GM13976 (cell line): ENCODE data around the gene CARD9.

Experiments used
- DNase-seq: peaks from one replicate; pipeline ENCODE4 v3.0.0; 2012; ENCODE audit warnings: low spot score
- CTCF ChIP-seq: IDR thresholded peaks from 2 replicates; pipeline ENCODE4 v1.5.1; 2012; ENCODE audit warnings: borderline replicate concordance, mild to moderate bottlenecking; ENCODE audit not compliant: insufficient read depth; ENCODE audit errors: extremely low read depth, missing control alignments, control extremely low read depth
- in situ Hi-C: fragments of 300-500 bp; cut with MboI; formaldehyde crosslinking; loops from one replicate; pipeline ENCODE4 v1.12.0; 2022; ENCODE audit warnings: low sequenced_read_pairs, mixed read lengths, inconsistent platforms; ENCODE audit not compliant: unreplicated experiment

CARD9 gene

DNA sequence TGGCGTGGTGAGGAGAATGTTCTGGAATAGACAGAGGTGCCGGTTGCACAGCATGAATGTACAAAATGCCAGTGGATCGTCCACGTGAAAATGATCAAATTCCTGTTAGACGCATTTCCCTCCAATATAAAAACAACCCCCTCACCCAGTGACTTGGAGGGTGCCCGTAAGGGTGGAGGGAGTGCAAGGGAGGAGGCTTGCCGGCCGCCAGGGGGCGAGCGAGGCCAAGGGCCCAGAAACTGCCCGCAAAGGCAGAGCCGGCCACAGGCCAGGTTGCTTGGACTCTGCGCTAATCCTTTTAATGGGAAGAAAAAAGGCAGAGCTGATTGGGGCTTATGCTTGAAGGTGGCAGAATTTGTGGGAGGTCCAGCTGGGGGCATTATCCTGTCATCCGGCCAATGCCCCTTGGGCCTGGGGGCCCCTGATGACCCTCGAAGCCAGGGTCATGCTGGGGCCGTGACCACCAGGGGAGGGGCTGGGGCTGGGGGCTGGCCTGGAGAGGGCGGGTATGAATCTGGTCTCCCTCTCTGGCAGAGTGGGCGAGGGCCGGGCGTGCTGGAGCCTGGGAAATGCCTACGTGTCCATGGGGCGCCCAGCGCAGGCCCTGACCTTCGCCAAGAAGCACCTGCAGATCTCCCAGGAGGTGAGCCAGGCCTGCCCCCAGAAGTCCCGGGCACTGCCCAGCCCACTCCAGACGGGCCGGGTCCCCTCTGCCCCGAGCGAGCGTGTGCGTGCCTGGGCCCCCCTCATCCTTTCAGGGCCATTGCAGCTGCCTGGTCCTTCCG, 34.1 kb downstream of the CARD9 start:
- TF ChIP-seq CTCF, result peak; percentile 86
- peak; percentile 89 for DNase-seq
- in situ Hi-C loops, result no loop called here

- in situ Hi-C loops, result no loop called here
- DNase-seq, result no peak
- no peak for TF ChIP-seq CTCF
Measured at GRCh38 chr9:136338511-136338910, 35.0 kb downstream of the CARD9 start.

- no peak for DNase-seq
- in situ Hi-C loops, result no loop called here
- TF ChIP-seq CTCF, result no peak
Measured at GRCh38 chr9:136337416-136338395, 35.8 kb downstream of the CARD9 start.

GRCh38 chr9:136336881-136337280, 36.6 kb downstream of the CARD9 start:
- in situ Hi-C loops, result no loop called here
- TF ChIP-seq CTCF, result no peak
- DNase-seq, result no peak

GRCh38 chr9:136336156-136336870, 37.2 kb downstream of the CARD9 start:
- no peak for DNase-seq
- in situ Hi-C loops, result no loop called here
- no peak for TF ChIP-seq CTCF
